Measurements from ENCODE around the gene PRXL2B. TPM values are rescaled to one million over a fixed set of nuclear protein-coding genes. Genes with fewer than 3 reads are reported as not detected.

The PRXL2B gene
- total RNA-seq, 1 experiment from 2014 or later: 34.8 TPM

- POLR2A ChIA-PET (ENCODE audit: low non-redundant PET): no interaction called here
- TF ChIP-seq EZH2 (IDR thresholded peaks at IDR 0.05; ENCODE audit: borderline replicate concordance, low read depth, low read length, poor library complexity, severe bottlenecking) (no peak), CTCF (conservative IDR thresholded peaks at IDR 0.05; ENCODE audit: low read depth, low read length) (no peak)
- H3K27me3 ChIP-seq (replicated peaks; ENCODE audit: insufficient read depth, low read depth, low read length, poor library complexity): peaks cover 10% of the 10 kb centered on the region
- H3K27ac ChIP-seq (ENCODE audit: low read depth, low read length, poor library complexity, severe bottlenecking): no peak overlapping the region
- BruUV-seq (replicated peaks): no TSS peak
- no peak for DNase-seq (ENCODE audit: low spot score)
- H3K4me1 ChIP-seq (ENCODE audit: insufficient read depth, low read length, poor library complexity, severe bottlenecking): no peaks in the 10 kb centered on the region
- H3K4me3 ChIP-seq (ENCODE audit: low read depth, low read length, poor library complexity, severe bottlenecking): no peak overlapping the region
- no peaks in the 10 kb centered on the region for H3K9me3 ChIP-seq (ENCODE audit: low read depth, low read length, poor library complexity, severe bottlenecking)
- CTCF ChIA-PET: no interaction called here
- H3K36me3 ChIP-seq (ENCODE audit: insufficient read depth, low read length, poor library complexity, severe bottlenecking): no peaks in the 10 kb centered on the region
- intact Hi-C loops (cut with micrococcal nuclease; ENCODE audit: unreplicated experiment): no loop called here
Measured at GRCh38 chr1:2570332-2570731, 16.2 kb upstream of the PRXL2B start.

- POLR2A ChIA-PET (ENCODE audit: low non-redundant PET): no interaction called here
Measured at GRCh38 chr1:2571348-2571747, 15.2 kb upstream of the PRXL2B start.

GRCh38 chr1:2573250-2573920, 13.2 kb upstream of the PRXL2B start:
- H3K9me3 ChIP-seq (ENCODE audit: low read depth, low read length, poor library complexity, severe bottlenecking): no peaks in the 10 kb centered on the region
- POLR2A ChIA-PET (ENCODE audit: low non-redundant PET): interaction anchor here (0.9 kb wide), 1 partner anchor 15 kb away, joined by 3 read pairs; no protein-coding TSS in a partner anchor
- no peaks in the 10 kb centered on the region for H3K4me1 ChIP-seq (ENCODE audit: insufficient read depth, low read length, poor library complexity, severe bottlenecking)
- TF ChIP-seq EZH2 (IDR thresholded peaks at IDR 0.05; ENCODE audit: borderline replicate concordance, low read depth, low read length, poor library complexity, severe bottlenecking): no peak
- no peak overlapping the region for H3K4me3 ChIP-seq (ENCODE audit: low read depth, low read length, poor library complexity, severe bottlenecking)
- H3K27me3 ChIP-seq (replicated peaks; ENCODE audit: insufficient read depth, low read depth, low read length, poor library complexity): peaks cover 7% of the 10 kb centered on the region
- intact Hi-C loops (cut with micrococcal nuclease; ENCODE audit: unreplicated experiment): no loop called here
- no peak for DNase-seq (ENCODE audit: low spot score)
- CTCF ChIA-PET: no interaction called here
- no TSS peak for BruUV-seq (replicated peaks)
- H3K36me3 ChIP-seq (ENCODE audit: insufficient read depth, low read length, poor library complexity, severe bottlenecking): no peaks in the 10 kb centered on the region
- no peak overlapping the region for H3K27ac ChIP-seq (ENCODE audit: low read depth, low read length, poor library complexity, severe bottlenecking)

More at GRCh38 chr1:2571348-2571747, 15.2 kb upstream of the PRXL2B start:
- DNase-seq (ENCODE audit: low spot score): no peak
- Histone ChIP-seq H3K9me3 (ENCODE audit: low read depth, low read length, poor library complexity, severe bottlenecking) (no peaks in the 10 kb centered on the region), H3K27me3 (replicated peaks; ENCODE audit: insufficient read depth, low read depth, low read length, poor library complexity) (peaks cover 7% of the 10 kb centered on the region), H3K4me1 (ENCODE audit: insufficient read depth, low read length, poor library complexity, severe bottlenecking) (no peaks in the 10 kb centered on the region), H3K4me3 (ENCODE audit: low read depth, low read length, poor library complexity, severe bottlenecking) (no peak overlapping the region), H3K36me3 (ENCODE audit: insufficient read depth, low read length, poor library complexity, severe bottlenecking) (no peaks in the 10 kb centered on the region), H3K27ac (ENCODE audit: low read depth, low read length, poor library complexity, severe bottlenecking) (no peak overlapping the region)
- BruUV-seq (replicated peaks): no TSS peak
- CTCF ChIA-PET: interaction anchor here (0.5 kb wide), 1 partner anchor 31 kb away, joined by 3 read pairs; no protein-coding TSS in a partner anchor
- intact Hi-C loops (cut with micrococcal nuclease; ENCODE audit: unreplicated experiment): no loop called here
- TF ChIP-seq EZH2 (IDR thresholded peaks at IDR 0.05; ENCODE audit: borderline replicate concordance, low read depth, low read length, poor library complexity, severe bottlenecking) (no peak), CTCF (conservative IDR thresholded peaks at IDR 0.05; ENCODE audit: low read depth, low read length) (no peak)

GRCh38 chr1:2574350-2574749, 12.2 kb upstream of the PRXL2B start:
- no peak overlapping the region for H3K27ac ChIP-seq (ENCODE audit: low read depth, low read length, poor library complexity, severe bottlenecking)
- no peaks in the 10 kb centered on the region for H3K9me3 ChIP-seq (ENCODE audit: low read depth, low read length, poor library complexity, severe bottlenecking)
- H3K4me3 ChIP-seq (ENCODE audit: low read depth, low read length, poor library complexity, severe bottlenecking): no peak overlapping the region
- H3K36me3 ChIP-seq (ENCODE audit: insufficient read depth, low read length, poor library complexity, severe bottlenecking): no peaks in the 10 kb centered on the region
- no peaks in the 10 kb centered on the region for H3K4me1 ChIP-seq (ENCODE audit: insufficient read depth, low read length, poor library complexity, severe bottlenecking)
- H3K27me3 ChIP-seq (replicated peaks; ENCODE audit: insufficient read depth, low read depth, low read length, poor library complexity): peaks cover 7% of the 10 kb centered on the region
- POLR2A ChIA-PET (ENCODE audit: low non-redundant PET): interaction anchor here (0.9 kb wide), 1 partner anchor 16 kb away, joined by 3 read pairs; no protein-coding TSS in a partner anchor
- no TSS peak for BruUV-seq (replicated peaks)
- CTCF ChIA-PET: no interaction called here
- intact Hi-C loops (cut with micrococcal nuclease; ENCODE audit: unreplicated experiment): no loop called here
- TF ChIP-seq CTCF (conservative IDR thresholded peaks at IDR 0.05; ENCODE audit: low read depth, low read length) (no peak), EZH2 (IDR thresholded peaks at IDR 0.05; ENCODE audit: borderline replicate concordance, low read depth, low read length, poor library complexity, severe bottlenecking) (no peak)
- no peak for DNase-seq (ENCODE audit: low spot score)
